Adrenal gland (tissue), 12 donors: Measurements from ENCODE around the gene ZNF692. TPM values are rescaled to one million over a fixed set of nuclear protein-coding genes. Genes with fewer than 3 reads are reported as not detected.
A peak's percentile ranks its signal among the peaks of the same experiment; 100 is the strongest.

Source experiments
- DNase-seq, 7 donors: peaks; one replicate each; pipeline ENCODE4 v3.0.0-alpha.2; 2019 to 2020
- H3K27ac ChIP-seq, 5 donors: fragments of 200-600 bp; sonication (generic) in 4 of 5; 1 replicate in 3 of 5; 2 replicates in 2 of 5; pipeline versions ENCODE4 v1.5.1 to v1.8.0; 2016 to 2020; ENCODE audit warnings: mild to moderate bottlenecking in 1 of 5
- H3K27me3 ChIP-seq: fragments of 200-600 bp; 2 replicates; pipeline ENCODE4 v1.8.0; 2021
- H3K36me3 ChIP-seq, 2 donors: fragments of 200-600 bp; replicated peaks in 1 of 2; 1 replicate in 1 of 2; 2 replicates in 1 of 2; pipeline versions ENCODE4 v1.5.1 to v1.8.0; 2018 to 2022
- H3K4me1 ChIP-seq, 2 donors: fragments of 200-600 bp; replicated peaks in 1 of 2; 1 replicate in 1 of 2; 2 replicates in 1 of 2; pipeline versions ENCODE4 v1.5.1 to v1.8.0; 2018 to 2021
- H3K4me3 ChIP-seq, 4 donors: fragments of 200-600 bp; sonication (generic) in 3 of 4; one replicate each; pipeline ENCODE4 v1.5.1; 2016 to 2018
- H3K9me3 ChIP-seq, 3 donors: fragments of 200-600 bp; sonication (generic) in 1 of 3; replicated peaks in 1 of 3; 1 replicate in 2 of 3; 2 replicates in 1 of 3; pipeline versions ENCODE4 v1.5.1 to v1.8.0; 2016 to 2021
- CTCF ChIP-seq, 6 experiments: fragments of 450-650 bp in 4 of 6; fragments of 200-600 bp in 2 of 6; sonication (generic) in 1 of 6; IDR thresholded peaks; 1 replicate in 5 of 6; 2 replicates in 1 of 6; pipeline versions ENCODE4 v1.5.1 to v1.8.0; 2016 to 2021; ENCODE audit warnings: antibody characterized with exemption in 6 of 6, mild to moderate bottlenecking in 2 of 6, moderate library complexity in 1 of 6
- POLR2A ChIP-seq, 2 donors: fragments of 450-650 bp; IDR thresholded peaks; one replicate each; pipeline ENCODE4 v1.6.1; 2017; ENCODE audit warnings: antibody characterized with exemption in 2 of 2, mild to moderate bottlenecking in 2 of 2, moderate library complexity in 1 of 2
- WGBS, 4 donors: extraction: QIAGEN DNeasy Blood & Tissue Kit in 2 of 4; methylation state at CpG; one replicate each; pipeline versions ENCODE4 v1.1.5 to v1.1.7; 2013 to 2017; 5-methylcytosine and 5-hydroxymethylcytosine counted together
- intact Hi-C, 2 donors: fragments of 100-400 bp; cut with DNase I; formaldehyde crosslinking; loops; one replicate each; pipeline versions ENCODE4 v1.14.1 to v1.15.0; 2022 to 2023
- polyA plus RNA-seq, 3 donors: library from polyadenylated mRNA; stranded (reverse); fragments of 200-250 nt in 2 of 3; fragments of 350-450 nt in 1 of 3; fragmentation: Illumina TruSeq in 1 of 3; extraction: RNeasy Lipid Tissue Mini Kit (QIAGEN cat#74804) in 1 of 3; gene quantifications; one replicate each; pipeline ENCODE4 v1.2.3, GENCODE V29; 2013 to 2014
- total RNA-seq, 9 donors: library from RNA; depleted of rRNA in 4 of 9; stranded (reverse); fragments of >200 nt in 4 of 9; fragments of 120-200 nt in 1 of 9; fragmentation: NEBNext Ultra II Directional in 1 of 9; extraction: Animal tissue kit (Norgen Biotek cat#: 25700) in 1 of 9; gene quantifications; one replicate each; pipeline versions ENCODE4 v1.1.0 to v1.2.4, GENCODE V29; 2013 to 2023
- donor health status: healthy with polysubstance abuse.
- donor health status: Bipolar disorder and iron deficiency.
- donor health status: DM: yes; HTN: yes; CAD: no.
- donor health status: DM: no; HTN: no; CAD: no.
- donor health status: DM: no; HTN: no; CAD: no.
- donor health status: DM: yes; HTN: yes; CAD: no.

The ZNF692 gene
- total and polyA plus RNA-seq, 12 donors = 10.3 to 366 (median 30.4) TPM

- H3K4me3 ChIP-seq = peak overlapping the region; percentile 27 to 99 (median 69)
- WGBS, 4 donors = 11 to 18% (median 12%) methylated on average over 8 to 10 of the region's 10 CpGs
- peaks cover 0 to 20% of the 10 kb centered on the region in 2 donors for H3K4me1 ChIP-seq
- intact Hi-C loops = no loop called here
- TF ChIP-seq CTCF (IDR thresholded peaks at IDR 0.05) = no peak
- TF ChIP-seq POLR2A (IDR thresholded peaks at IDR 0.05) = no peak
- no peaks in the 10 kb centered on the region for H3K27me3 ChIP-seq
- peak overlapping the region; percentile 100 for H3K27ac ChIP-seq
- no peak for DNase-seq
- no peaks in the 10 kb centered on the region for H3K9me3 ChIP-seq
- no peaks in the 10 kb centered on the region for H3K36me3 ChIP-seq
These were observed 19.7 kb downstream of the ZNF692 start for GRCh38 chr1:248839168-248839555.

- Histone ChIP-seq H3K36me3 (no peaks in the 10 kb centered on the region), H3K27me3 (no peaks in the 10 kb centered on the region), H3K27ac (peak overlapping the region; percentile 100), H3K4me1 (peaks cover 0 to 20% of the 10 kb centered on the region in 2 donors), H3K4me3 (peak overlapping the region; percentile 27 to 99 (median 87)), H3K9me3 (no peaks in the 10 kb centered on the region)
- no peak for TF ChIP-seq CTCF (IDR thresholded peaks at IDR 0.05)
- peak; percentile 94 to 96 for TF ChIP-seq POLR2A (IDR thresholded peaks at IDR 0.05)
- WGBS, 4 donors = 0 to 2% (median 0%) methylated on average over 23 to 82 of the region's 82 CpGs; no CpG with 5 or more reads in 1 of the 4 donors
- intact Hi-C loops = no loop called here
- peak; percentile 91 to 97 (median 95) for DNase-seq
These were observed 20.3 kb downstream of the ZNF692 start for GRCh38 chr1:248838357-248839167.

GRCh38 chr1:248837781-248838356, 21.0 kb downstream of the ZNF692 start, which contains the start of gene ZNF672:
Gene ZNF672 (plus strand): TSS chr1:248838224. CDS start chr1:248847275, 9,051 bp downstream.
- intact Hi-C loops = no loop called here
- TF ChIP-seq CTCF (IDR thresholded peaks at IDR 0.05) = peak in 1 of 6 experiments; percentile 16
- peak in 1 of 2 donors; percentile 95 for TF ChIP-seq POLR2A (IDR thresholded peaks at IDR 0.05)
- H3K27ac ChIP-seq = peak within 1 kb of the TSS; percentile 100
- 0% methylated on average over 27 to 48 of the region's 48 CpGs; no CpG with 5 or more reads in 1 of the 4 donors for WGBS, 4 donors
- H3K36me3 ChIP-seq = no peaks in the 10 kb centered on the region
- H3K4me1 ChIP-seq = peaks cover 0 to 20% of the 10 kb centered on the region in 2 donors
- H3K27me3 ChIP-seq = no peaks in the 10 kb centered on the region
- peak; percentile 98 to 99 (median 99) for DNase-seq
- H3K9me3 ChIP-seq = no peaks in the 10 kb centered on the region
- peak within 1 kb of the TSS; percentile 27 to 99 (median 87) for H3K4me3 ChIP-seq

- peaks cover 0 to 20% of the 10 kb centered on the region in 2 donors for H3K4me1 ChIP-seq
- WGBS, 4 donors = 45 to 55% (median 47%) methylated on average over 9 to 11 of the region's 11 CpGs
- no peaks in the 10 kb centered on the region for H3K27me3 ChIP-seq
- intact Hi-C loops = no loop called here
- peak overlapping the region in 3 of 4 donors; percentile 7 to 99 (median 24) for H3K4me3 ChIP-seq
- TF ChIP-seq POLR2A (IDR thresholded peaks at IDR 0.05) = no peak
- TF ChIP-seq CTCF (IDR thresholded peaks at IDR 0.05) = no peak
- H3K27ac ChIP-seq = peak overlapping the region in 3 of 5 donors; percentile 100
- peak in 1 of 7 donors; percentile 70 for DNase-seq
- no peaks in the 10 kb centered on the region for H3K9me3 ChIP-seq
- no peaks in the 10 kb centered on the region for H3K36me3 ChIP-seq
These were observed 21.7 kb downstream of the ZNF692 start for GRCh38 chr1:248837045-248837780.
